H9 (cell line): ENCODE data around the gene PFN4. TPM values are rescaled to one million over a fixed set of nuclear protein-coding genes. Genes with fewer than 3 reads are reported as not detected.
A peak's percentile ranks its signal among the peaks of the same experiment; 100 is the strongest.

Experiments used
- DNase-seq: peaks from one replicate; pipeline ENCODE4 v3.0.0-alpha.2; 2017
- H2AFZ ChIP-seq: one replicate; pipeline ENCODE4 v1.6.1; 2013; ENCODE audit warnings: mild to moderate bottlenecking, low read length, control low read depth, moderate library complexity
- H2AK5ac ChIP-seq: 2 replicates; pipeline ENCODE4 v1.6.1; 2013; ENCODE audit warnings: low read length, control low read depth, mixed read lengths; ENCODE audit not compliant: insufficient read length
- H2BK120ac ChIP-seq: one replicate; pipeline ENCODE4 v1.6.1; 2013; ENCODE audit warnings: low read depth, mild to moderate bottlenecking, low read length, control low read depth, inconsistent platforms; ENCODE audit not compliant: poor library complexity, severe bottlenecking
- H2BK12ac ChIP-seq: 2 replicates; pipeline ENCODE4 v1.6.1; 2013; ENCODE audit warnings: low read length, control low read depth, mixed read lengths, low read depth; ENCODE audit not compliant: insufficient read length
- H2BK15ac ChIP-seq: 2 replicates; pipeline ENCODE4 v1.6.1; 2013; ENCODE audit warnings: low read depth, low read length, control low read depth
- H2BK20ac ChIP-seq: one replicate; pipeline ENCODE4 v1.6.1; 2013; ENCODE audit warnings: low read depth, mild to moderate bottlenecking, low read length, control low read depth, inconsistent platforms; ENCODE audit not compliant: poor library complexity, severe bottlenecking
- H2BK5ac ChIP-seq: 2 replicates; pipeline ENCODE4 v1.6.1; 2013; ENCODE audit warnings: low read length, control low read depth, mixed read lengths; ENCODE audit not compliant: insufficient read length
- H3K14ac ChIP-seq: 2 replicates; pipeline ENCODE4 v1.6.1; 2013; ENCODE audit warnings: low read length, control low read depth; ENCODE audit not compliant: insufficient read depth
- H3K18ac ChIP-seq: 2 replicates; pipeline ENCODE4 v1.6.1; 2013; ENCODE audit warnings: low read depth, mild to moderate bottlenecking, mixed read lengths, low read length, control low read depth; ENCODE audit not compliant: insufficient read length
- H3K23ac ChIP-seq: 2 replicates; pipeline ENCODE4 v1.6.1; 2013; ENCODE audit warnings: low read length, control low read depth, mixed read lengths, low read depth; ENCODE audit not compliant: insufficient read length
- H3K23me2 ChIP-seq: 2 replicates; pipeline ENCODE4 v1.6.1; 2013; ENCODE audit warnings: low read depth, mild to moderate bottlenecking, mixed read lengths, low read length, control low read depth; ENCODE audit not compliant: insufficient read length, poor library complexity, severe bottlenecking
- H3K27ac ChIP-seq: 2 replicates; pipeline ENCODE4 v1.5.1; 2013; ENCODE audit warnings: low read length, control low read depth, mixed read lengths, low read depth; ENCODE audit not compliant: insufficient read length
- H3K27me3 ChIP-seq: 2 replicates; pipeline ENCODE4 v1.6.1; 2013; ENCODE audit warnings: low read length, control low read depth, inconsistent platforms; ENCODE audit not compliant: insufficient read depth
- H3K4ac ChIP-seq: 2 replicates; pipeline ENCODE4 v1.6.1; 2013; ENCODE audit warnings: low read depth, mild to moderate bottlenecking, control low read depth, inconsistent platforms, low read length, moderate library complexity
- H3K4me1 ChIP-seq: 2 replicates; pipeline ENCODE4 v1.6.1; 2013; ENCODE audit warnings: low read length, control low read depth, inconsistent platforms; ENCODE audit not compliant: insufficient read depth
- H3K4me2 ChIP-seq: 2 replicates; pipeline ENCODE4 v1.6.1; 2013; ENCODE audit warnings: low read length, control low read depth, mixed read lengths; ENCODE audit not compliant: insufficient read length, insufficient read depth
- H3K56ac ChIP-seq: 2 replicates; pipeline ENCODE4 v1.6.1; 2013; ENCODE audit warnings: low read depth, mild to moderate bottlenecking, mixed read lengths, low read length, control low read depth; ENCODE audit not compliant: insufficient read length
- H3K79me1 ChIP-seq: 2 replicates; pipeline ENCODE4 v1.6.1; 2013; ENCODE audit warnings: low read depth, mild to moderate bottlenecking, moderate library complexity, low read length, control low read depth, inconsistent platforms; ENCODE audit not compliant: insufficient read depth, poor library complexity, severe bottlenecking
- H3K79me2 ChIP-seq: 2 replicates; pipeline ENCODE4 v1.6.1; 2013; ENCODE audit warnings: low read length, control low read depth, inconsistent platforms; ENCODE audit not compliant: insufficient read depth
- H3K9ac ChIP-seq: 2 replicates; pipeline ENCODE4 v1.6.1; 2013; ENCODE audit warnings: low read length, control low read depth, mixed read lengths; ENCODE audit not compliant: insufficient read length; ENCODE audit errors: extremely low read depth
- H3K9me3 ChIP-seq: one replicate; pipeline ENCODE4 v1.6.1; 2013; ENCODE audit warnings: low read depth, low read length, inconsistent platforms; ENCODE audit not compliant: control insufficient read depth
- H3T11ph ChIP-seq: one replicate; pipeline ENCODE4 v1.6.1; 2013; ENCODE audit warnings: mild to moderate bottlenecking, low read length, control low read depth, inconsistent platforms
- H4K20me1 ChIP-seq: one replicate; pipeline ENCODE4 v1.6.1; 2013; ENCODE audit not compliant: control insufficient read depth, insufficient read length, insufficient read depth
- H4K5ac ChIP-seq: 2 replicates; pipeline ENCODE4 v1.6.1; 2013; ENCODE audit warnings: low read depth, mild to moderate bottlenecking, mixed read lengths, low read length, control low read depth; ENCODE audit not compliant: insufficient read length
- H4K8ac ChIP-seq: replicated peaks from 2 replicates; pipeline ENCODE4 v1.6.1; 2013; ENCODE audit warnings: low read length, control low read depth, mixed read lengths, low read depth; ENCODE audit not compliant: insufficient read length
- H4K91ac ChIP-seq: 2 replicates; pipeline ENCODE4 v1.6.1; 2013; ENCODE audit warnings: low read depth, mild to moderate bottlenecking, moderate library complexity, mixed read lengths, low read length, control low read depth; ENCODE audit not compliant: insufficient read length
- H3K27ac Mint-ChIP-seq, 3 experiments: 2 replicates in 2 of 3; 3 replicates in 1 of 3; pipeline ENCODE4 v1.8.0; 2020 to 2021; ENCODE audit warnings: mixed read lengths in 3 of 3, mild to moderate bottlenecking in 1 of 3, moderate library complexity in 1 of 3
- H3K27me3 Mint-ChIP-seq: 2 replicates; pipeline ENCODE4 v1.8.0; 2021; ENCODE audit warnings: low read depth, mild to moderate bottlenecking, moderate library complexity, mixed read lengths
- H3K36me3 Mint-ChIP-seq, 3 experiments: 2 replicates in 2 of 3; 3 replicates in 1 of 3; pipeline ENCODE4 v1.8.0; 2020 to 2021; ENCODE audit warnings: low read depth in 3 of 3, mixed read lengths in 3 of 3; ENCODE audit not compliant: insufficient read depth in 1 of 3
- H3K4me1 Mint-ChIP-seq, 2 experiments: 2 replicates each; pipeline ENCODE4 v1.8.0; 2020; ENCODE audit warnings: mixed read lengths in 2 of 2
- H3K4me3 Mint-ChIP-seq, 2 experiments: 2 replicates in 1 of 2; 3 replicates in 1 of 2; pipeline ENCODE4 v1.8.0; 2020 to 2021; ENCODE audit warnings: mild to moderate bottlenecking in 2 of 2, mixed read lengths in 2 of 2, moderate library complexity in 1 of 2
- H3K9me3 Mint-ChIP-seq, 2 experiments: 2 replicates in 1 of 2; 3 replicates in 1 of 2; pipeline ENCODE4 v1.8.0; 2020; ENCODE audit warnings: mild to moderate bottlenecking in 2 of 2, mixed read lengths in 2 of 2, moderate library complexity in 1 of 2
- WGBS: extraction: QIAGEN DNeasy Blood & Tissue Kit; methylation state at CpG from one replicate; pipeline ENCODE4 v1.1.7; 2013; ENCODE audit warnings: missing lambda C conversion rate, low lambda C conversion rate, mixed read lengths; ENCODE audit not compliant: insufficient read length; ENCODE audit errors: extremely low coverage; 5-methylcytosine and 5-hydroxymethylcytosine counted together
- total RNA-seq: library from RNA; stranded (reverse); gene quantifications from 2 replicates; pipeline ENCODE4 v1.2.1, GENCODE V29; 2021
- TF ChIP-seq, protein P1 (sequence below): fragments of 200-600 bp; sonication (generic); conservative IDR thresholded peaks from 3 replicates; pipeline ENCODE4 v1.8.0; 2021; ENCODE audit warnings: antibody characterized with exemption, mild to moderate bottlenecking

PFN4 gene
- total RNA-seq, 1 experiment from 2014 or later: not detected

DNA sequence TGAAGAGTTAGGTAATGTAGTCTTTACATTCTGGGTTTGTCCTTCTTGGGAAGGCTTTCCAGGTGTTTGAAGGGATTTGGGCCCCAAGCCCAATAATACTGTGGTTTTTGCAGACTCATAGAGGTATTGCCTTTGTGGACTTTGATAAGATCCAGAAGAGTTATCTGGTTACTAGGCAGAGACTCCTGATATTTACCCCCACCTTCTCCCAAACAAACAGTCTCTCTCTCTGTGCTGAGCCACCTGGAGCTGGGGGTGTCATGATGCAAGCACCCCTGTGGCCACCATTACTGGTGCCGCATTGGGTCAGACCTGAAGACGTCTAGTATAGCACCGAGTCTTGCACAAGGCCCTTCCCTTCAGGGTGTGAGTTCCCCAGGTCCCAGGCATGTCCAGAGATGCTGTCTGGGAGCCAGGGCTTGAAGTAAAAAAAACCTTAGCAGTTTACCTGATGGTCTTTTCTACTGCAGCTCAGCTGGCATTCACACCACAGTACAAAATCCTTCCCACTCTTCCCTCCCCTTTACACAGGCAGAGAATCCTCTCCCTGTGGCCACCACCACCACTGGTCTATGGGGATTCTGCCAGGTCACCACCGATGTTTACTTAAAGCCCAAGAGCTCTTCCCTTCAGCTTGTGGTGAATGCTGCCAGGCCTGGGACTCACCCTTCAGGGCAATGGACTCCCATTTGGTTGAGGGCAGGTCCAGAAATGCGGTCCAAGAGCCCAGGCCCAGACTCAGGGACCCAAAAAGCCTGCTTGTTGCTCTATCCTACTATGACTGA is 29.5 kb upstream of the PFN4 start:
- Histone ChIP-seq H3K4me1 (no peaks in the 10 kb centered on the region), H2BK120ac (no peak overlapping the region), H3K56ac (no peak overlapping the region), H3K9ac (no peak overlapping the region), H4K20me1 (no peaks in the 10 kb centered on the region), H3K79me1 (no peaks in the 10 kb centered on the region), H3K23ac (no peak overlapping the region), H2BK12ac (no peak overlapping the region), H3K9me3 (no peaks in the 10 kb centered on the region), H3K27me3 (no peaks in the 10 kb centered on the region), H2BK20ac (no peak overlapping the region), H4K5ac (no peak overlapping the region), H3K79me2 (no peaks in the 10 kb centered on the region), H3T11ph (no peak overlapping the region), H2AFZ (no peak overlapping the region), H3K14ac (no peak overlapping the region), H3K18ac (no peak overlapping the region), H2BK15ac (no peak overlapping the region), H2BK5ac (no peak overlapping the region), H3K27ac (no peak overlapping the region), H4K91ac (no peak overlapping the region), H4K8ac (no peak overlapping the region), H3K23me2 (no peaks in the 10 kb centered on the region), H3K4ac (no peak overlapping the region), H2AK5ac (no peak overlapping the region), H3K4me2 (no peak overlapping the region)
- DNase-seq: no peak
- H3K27me3 Mint-ChIP-seq: no peaks in the 10 kb centered on the region; the same call in 1 of the 2 replicates
- H3K4me3 Mint-ChIP-seq: no peak overlapping the region
- H3K36me3 Mint-ChIP-seq: peaks cover 0 to 9% (median 7%) of the 10 kb centered on the region in 3 experiments; a peak in 4 of 7 replicates
- TF ChIP-seq, protein P1, sequence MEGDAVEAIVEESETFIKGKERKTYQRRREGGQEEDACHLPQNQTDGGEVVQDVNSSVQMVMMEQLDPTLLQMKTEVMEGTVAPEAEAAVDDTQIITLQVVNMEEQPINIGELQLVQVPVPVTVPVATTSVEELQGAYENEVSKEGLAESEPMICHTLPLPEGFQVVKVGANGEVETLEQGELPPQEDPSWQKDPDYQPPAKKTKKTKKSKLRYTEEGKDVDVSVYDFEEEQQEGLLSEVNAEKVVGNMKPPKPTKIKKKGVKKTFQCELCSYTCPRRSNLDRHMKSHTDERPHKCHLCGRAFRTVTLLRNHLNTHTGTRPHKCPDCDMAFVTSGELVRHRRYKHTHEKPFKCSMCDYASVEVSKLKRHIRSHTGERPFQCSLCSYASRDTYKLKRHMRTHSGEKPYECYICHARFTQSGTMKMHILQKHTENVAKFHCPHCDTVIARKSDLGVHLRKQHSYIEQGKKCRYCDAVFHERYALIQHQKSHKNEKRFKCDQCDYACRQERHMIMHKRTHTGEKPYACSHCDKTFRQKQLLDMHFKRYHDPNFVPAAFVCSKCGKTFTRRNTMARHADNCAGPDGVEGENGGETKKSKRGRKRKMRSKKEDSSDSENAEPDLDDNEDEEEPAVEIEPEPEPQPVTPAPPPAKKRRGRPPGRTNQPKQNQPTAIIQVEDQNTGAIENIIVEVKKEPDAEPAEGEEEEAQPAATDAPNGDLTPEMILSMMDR: no peak
- WGBS: no CpG with 5 or more reads among the region's 5 CpGs
- H3K27ac Mint-ChIP-seq: peak overlapping the region in 2 of 3 experiments; percentile 62 to 89; a peak in 2 of 7 replicates
- no peaks in the 10 kb centered on the region for H3K4me1 Mint-ChIP-seq
- peaks cover 6 to 9% of the 10 kb centered on the region in 2 experiments for H3K9me3 Mint-ChIP-seq
